ENCODE results near the gene LILRA2. TPM values are rescaled to one million over a fixed set of nuclear protein-coding genes. Genes with fewer than 3 reads are reported as not detected.

LILRA2 gene
- total and polyA plus RNA-seq, 2 of the 8 experiments (the other 6 are each of a cell fraction or from before 2014, with no cell fraction given), result not detected

DNA sequence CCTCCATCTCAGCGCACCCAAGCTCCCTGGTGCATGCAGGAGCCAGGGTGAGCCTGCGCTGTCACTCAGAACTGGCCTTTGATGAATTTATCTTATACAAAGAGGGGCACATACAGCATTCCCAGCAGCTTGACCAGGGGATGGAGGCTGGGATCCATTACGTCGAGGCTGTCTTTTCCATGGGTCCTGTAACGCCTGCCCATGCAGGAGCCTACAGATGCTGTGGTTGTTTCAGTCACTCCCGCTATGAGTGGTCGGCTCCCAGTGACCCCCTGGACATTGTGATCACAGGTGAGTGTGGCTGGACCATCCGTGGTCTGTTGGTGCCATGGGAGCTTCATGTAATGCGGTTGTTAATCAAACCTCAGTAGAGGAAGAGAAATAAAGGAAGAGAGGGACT lies 38.0 kb upstream of the LILRA2 start:
- Histone ChIP-seq H2AFZ (ENCODE audit: low read length) (no peak overlapping the region), H3K18ac (ENCODE audit: extremely low read depth, low read length) (no peak overlapping the region), H3K4me1 (replicated peaks in 1 of 4; ENCODE audit: control insufficient read depth in 3 of 4, insufficient read depth in 4 of 4, low read length in 3 of 4) (no peaks in the 10 kb centered on the region), H2BK12ac (ENCODE audit: low read depth, low read length) (no peak overlapping the region), H3K9me3 (ENCODE audit: insufficient read depth in 2 of 2, low read depth in 1 of 2, low read length in 1 of 2) (peaks cover 62 to 84% of the 10 kb centered on the region in 2 experiments), H3K14ac (ENCODE audit: insufficient read length) (no peak overlapping the region), H2BK120ac (replicated peaks; ENCODE audit: low read depth, low read length) (no peak overlapping the region), H2BK5ac (ENCODE audit: low read depth, low read length) (no peak overlapping the region), H4K91ac (replicated peaks; ENCODE audit: insufficient read length, low read length) (no peak overlapping the region), H3K4me2 (ENCODE audit: insufficient read depth in 1 of 2, low read depth in 2 of 2, low read length in 2 of 2) (no peak overlapping the region), H3K79me1 (ENCODE audit: low read depth, low read length) (no peaks in the 10 kb centered on the region), H3K4me3 (ENCODE audit: extremely low read depth in 1 of 4, insufficient read depth in 2 of 4, low read depth in 3 of 4, low read length in 4 of 4) (no peak overlapping the region), H3K23me2 (ENCODE audit: low read depth, low read length) (no peaks in the 10 kb centered on the region), H2BK15ac (ENCODE audit: low read length) (no peak overlapping the region), H3K23ac (ENCODE audit: insufficient read length) (no peak overlapping the region), H3K4ac (replicated peaks; ENCODE audit: insufficient read length, low read depth, low read length) (no peak overlapping the region), H3K36me3 (ENCODE audit: control insufficient read depth in 2 of 4, insufficient read depth in 4 of 4, low read length in 3 of 4) (no peaks in the 10 kb centered on the region), H2BK20ac (ENCODE audit: low read length) (no peak overlapping the region), H2AK5ac (ENCODE audit: low read depth, low read length) (no peak overlapping the region), H3K9ac (replicated peaks in 1 of 4; ENCODE audit: extremely low read depth in 1 of 4, low read depth in 3 of 4, low read length in 3 of 4) (no peak overlapping the region), H4K20me1 (replicated peaks in 1 of 2; ENCODE audit: control insufficient read depth in 1 of 2, insufficient read depth in 2 of 2, low read length in 2 of 2) (no peaks in the 10 kb centered on the region), H3K27ac (ENCODE audit: low read depth, low read length) (no peak overlapping the region), H3K79me2 (ENCODE audit: control insufficient read depth in 1 of 2, insufficient read depth in 2 of 2, low read length in 2 of 2) (no peaks in the 10 kb centered on the region), H4K8ac (ENCODE audit: extremely low read depth, insufficient read depth, low read length) (no peak overlapping the region), H4K5ac (ENCODE audit: insufficient read length, low read depth, low read length) (no peak overlapping the region), H3K56ac (replicated peaks; ENCODE audit: insufficient read length, low read depth, low read length) (no peak overlapping the region), H3K27me3 (replicated peaks in 1 of 4; ENCODE audit: control insufficient read depth in 3 of 4, extremely low read depth in 1 of 4, insufficient read depth in 3 of 4, low read length in 3 of 4) (no peaks in the 10 kb centered on the region; a peak in 1 of 7 replicates)
- WGBS, 2 experiments (ENCODE audit: extremely low coverage in 1 of 2, insufficient coverage in 1 of 2, insufficient read length in 1 of 2, insufficient replicate concordance in 2 of 2, low coverage in 1 of 2, low lambda C conversion rate in 2 of 2, missing lambda C conversion rate in 1 of 2), result 77% methylated on average over 9 of the region's 9 CpGs; no CpG with 5 or more reads in 1 of the 2 experiments
- ChIA-PET POLR2A (ENCODE audit: partially characterized antibody) (no interaction called here), CTCF (ENCODE audit: partially characterized antibody) (no interaction called here)
- FAIRE-seq, result no peak
- no peak for DNase-seq (ENCODE audit: low read depth in 1 of 2, low spot score in 2 of 2)
- TF ChIP-seq, protein P1, sequence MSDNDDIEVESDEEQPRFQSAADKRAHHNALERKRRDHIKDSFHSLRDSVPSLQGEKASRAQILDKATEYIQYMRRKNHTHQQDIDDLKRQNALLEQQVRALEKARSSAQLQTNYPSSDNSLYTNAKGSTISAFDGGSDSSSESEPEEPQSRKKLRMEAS (IDR thresholded peaks at IDR 0.05), result no peak
- TF ChIP-seq RAD21 (IDR thresholded peaks at IDR 0.05 in 1 of 2, conservative IDR thresholded peaks at IDR 0.05 in 1 of 2; ENCODE audit: low read depth in 2 of 2, low read length in 2 of 2), result no peak
- TF ChIP-seq PHF8 (conservative IDR thresholded peaks at IDR 0.05; ENCODE audit: low read depth, low read length), result no peak
- no peak for TF ChIP-seq BRCA1 (IDR thresholded peaks at IDR 0.05; ENCODE audit: low read depth, low read length)
- no peak for TF ChIP-seq TCF12 (IDR thresholded peaks at IDR 0.05; ENCODE audit: low read depth, low read length)
- no peak for TF ChIP-seq YY1 (IDR thresholded peaks at IDR 0.05; ENCODE audit: low read depth, low read length)

Data from H1 (cell line).